ENCODE results near the gene MAP6D1.
"Not testable (repeated sequence)": the region's sequence is repeated elsewhere in the genome, so short reads cannot be mapped to it uniquely, and the experiment has no call there.

MAP6D1 gene

DNA sequence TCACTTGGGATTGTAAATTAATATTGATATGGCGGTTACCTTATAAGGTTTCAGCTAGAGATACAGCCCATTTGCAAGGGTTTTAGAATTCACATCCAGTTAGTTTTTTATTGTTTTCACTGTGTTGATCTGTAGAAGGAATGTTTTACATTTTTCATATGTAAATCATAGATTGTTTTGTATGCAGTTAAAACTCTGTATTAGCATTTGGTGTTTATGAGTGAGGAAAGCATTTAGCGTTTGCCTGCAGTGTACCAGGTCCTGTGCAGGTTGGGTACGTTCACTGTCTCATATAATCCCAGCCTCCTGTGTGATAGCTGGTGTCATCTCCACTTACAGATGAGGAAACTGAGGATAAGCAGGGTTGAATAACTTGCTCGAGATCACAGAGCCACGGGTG, 23.8 kb downstream of the MAP6D1 start:
- no peak for DNase-seq

DNA sequence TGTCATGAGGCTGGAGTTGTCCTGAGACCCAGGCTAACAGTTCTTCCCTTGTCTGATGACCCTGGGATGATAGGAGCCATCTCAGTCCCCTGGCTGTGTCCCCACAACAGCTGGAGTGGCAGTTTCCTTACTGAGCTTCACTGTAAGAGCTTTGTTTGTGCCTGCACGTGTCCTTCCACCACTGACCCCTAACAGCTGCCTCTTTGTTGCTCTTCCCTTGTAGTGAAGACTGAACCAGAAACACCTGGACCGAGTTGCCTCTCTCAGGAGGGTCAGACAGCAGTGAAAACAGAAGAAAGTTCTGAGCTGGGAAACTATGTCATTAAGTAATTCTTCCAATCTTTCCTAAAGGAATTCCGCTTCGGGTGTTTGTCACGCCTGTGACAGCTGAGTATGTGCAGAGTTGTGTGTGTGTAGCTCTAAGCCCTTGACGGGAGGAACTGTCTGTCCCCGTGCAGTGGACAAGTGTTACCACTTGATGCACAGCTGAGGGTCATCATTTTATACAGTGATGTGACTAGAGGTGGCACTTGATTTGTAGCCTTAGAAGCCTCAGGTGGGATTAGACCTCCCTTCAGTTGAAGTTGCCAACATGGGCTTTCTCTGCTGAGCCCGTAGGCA, 25.0 kb downstream of the MAP6D1 start:
- peak in 38 of 51 donors; percentile 19 to 90 (median 70) for DNase-seq

DNA sequence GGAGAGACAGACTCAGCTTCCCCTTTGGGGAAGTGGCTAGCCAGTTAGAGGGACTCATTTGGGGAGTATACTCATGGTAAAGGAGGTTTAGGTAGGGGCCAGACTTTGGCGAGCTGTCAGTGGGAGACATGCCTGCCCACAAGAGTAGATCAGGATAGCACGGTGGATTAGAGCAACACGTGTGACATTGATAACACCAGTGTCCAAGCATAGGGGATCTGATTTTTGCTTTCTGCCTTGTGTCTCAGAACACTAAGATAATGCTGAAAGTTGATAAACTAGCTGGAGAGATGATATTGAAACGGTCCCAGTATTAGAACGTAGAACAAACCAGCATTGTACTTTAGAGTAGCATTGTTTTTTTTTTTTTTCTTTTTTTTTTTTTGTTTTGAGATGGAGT, 25.9 kb downstream of the MAP6D1 start:
- peak in 1 of 51 donors; percentile 28 for DNase-seq

DNA sequence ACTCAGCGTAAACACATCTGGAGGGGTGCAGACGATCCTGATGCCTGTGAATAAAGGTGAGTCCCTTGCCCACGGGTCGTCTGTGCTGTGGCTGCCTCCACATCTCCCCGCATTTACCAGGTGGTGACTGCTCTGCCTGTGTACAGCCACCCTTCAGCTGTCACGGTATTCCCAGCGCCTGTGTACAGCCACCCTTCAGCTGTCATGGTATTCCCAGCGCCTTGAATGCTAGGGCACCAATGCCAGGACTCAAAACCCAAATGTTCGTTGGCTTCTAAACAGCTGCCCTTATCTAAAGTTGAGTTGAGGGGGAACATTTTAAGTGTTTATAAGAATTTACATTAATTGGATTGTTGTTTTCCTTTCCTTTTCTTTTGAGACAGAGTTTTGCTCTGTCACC, 27.4 kb downstream of the MAP6D1 start:
- DNase-seq = no peak

DNA sequence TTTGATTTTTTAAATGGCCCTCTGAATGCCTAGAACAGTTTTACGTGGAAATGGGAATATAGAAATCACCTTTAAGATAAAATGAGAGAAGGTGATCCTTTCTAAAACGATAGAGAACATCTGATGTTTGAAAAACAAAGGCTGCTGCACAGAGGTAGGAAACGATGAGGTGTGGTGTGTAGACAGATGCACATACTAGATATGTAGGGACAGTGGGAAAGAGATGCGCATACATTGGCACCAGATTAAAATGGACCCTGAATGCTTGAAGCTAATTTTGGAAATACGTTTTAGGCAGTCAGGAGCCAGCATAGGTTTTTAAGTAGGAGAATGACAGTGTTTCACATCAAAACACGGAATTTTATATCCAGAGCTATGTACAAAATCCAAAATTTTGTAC, 29.0 kb downstream of the MAP6D1 start:
- no peak for DNase-seq

DNA sequence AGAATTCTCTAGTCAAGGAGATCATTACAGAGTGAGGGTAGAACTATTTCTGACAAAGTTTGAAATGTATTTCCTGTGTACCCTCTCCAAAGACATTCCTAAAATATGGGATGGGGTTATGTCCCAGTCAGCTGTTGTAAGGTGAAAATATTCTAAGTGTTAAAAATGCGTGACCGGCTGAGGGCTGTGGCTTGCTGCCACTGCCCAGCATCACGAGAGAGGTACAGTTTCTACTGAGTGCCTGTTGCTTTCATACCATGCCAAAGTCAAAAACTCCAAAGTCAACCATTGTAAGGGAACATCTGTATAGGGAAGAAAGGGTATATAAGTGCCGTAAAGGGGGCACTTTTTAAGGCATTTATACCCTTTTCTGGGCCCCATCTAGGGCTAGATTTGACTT, 30.9 kb downstream of the MAP6D1 start:
- DNase-seq = peak in 1 of 51 donors; percentile 26

DNA sequence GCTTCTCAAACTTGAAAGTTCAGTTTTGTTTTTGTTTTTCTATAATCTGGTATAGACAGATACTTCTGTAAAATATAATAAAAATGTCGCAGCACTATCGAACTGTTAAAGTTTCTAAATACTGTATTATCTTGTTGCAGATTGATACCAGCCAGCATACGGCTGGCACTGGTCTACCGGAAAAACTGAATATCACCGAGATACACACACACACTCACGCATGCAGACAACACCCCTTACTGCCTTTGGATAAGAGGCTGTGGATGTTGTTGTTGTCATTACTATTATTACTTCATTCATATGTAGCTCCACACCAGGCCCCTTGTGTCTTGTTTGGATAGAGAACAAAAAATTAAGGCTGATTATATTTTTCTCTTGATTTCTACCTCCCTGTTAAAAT, 32.4 kb downstream of the MAP6D1 start:
- DNase-seq = no peak

DNA sequence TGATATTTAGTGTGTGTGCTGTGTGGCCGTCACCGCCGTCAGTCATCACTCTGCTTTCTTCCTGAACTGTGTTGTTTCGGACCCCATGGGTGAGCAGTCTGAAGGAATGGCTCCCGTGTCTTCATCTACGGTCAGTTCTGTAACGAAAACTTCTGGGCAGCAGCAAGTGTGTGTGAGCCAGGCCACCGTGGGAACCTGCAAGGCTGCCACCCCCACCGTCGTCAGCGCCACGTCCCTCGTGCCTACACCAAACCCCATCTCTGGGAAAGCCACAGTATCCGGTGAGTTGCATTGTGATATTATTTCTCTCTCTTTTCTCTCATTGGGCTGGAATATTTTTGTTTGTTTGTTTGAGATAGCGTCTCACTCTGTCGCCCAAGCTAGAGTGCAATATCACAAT, 34.7 kb downstream of the MAP6D1 start:
- DNase-seq = no peak

DNA sequence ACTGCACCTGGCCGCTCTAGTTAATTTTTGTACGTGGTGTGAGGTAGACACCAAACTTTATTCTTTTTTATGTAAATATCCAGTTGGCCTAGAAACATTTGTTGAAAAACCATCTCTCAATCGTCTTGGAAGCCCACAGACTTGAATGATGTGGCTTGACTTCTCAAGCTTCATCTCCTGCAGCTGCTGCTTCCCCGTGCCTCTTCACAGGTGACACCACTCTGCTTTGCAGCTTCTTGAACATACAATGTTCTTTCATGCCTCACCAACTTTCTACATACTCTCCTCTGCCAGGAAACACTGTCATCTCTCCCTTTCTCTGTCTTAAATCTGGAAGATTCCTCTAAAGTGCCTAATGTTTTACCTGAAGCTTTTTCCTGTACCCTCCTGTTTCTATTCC, 35.6 kb downstream of the MAP6D1 start:
- no peak for DNase-seq

DNA sequence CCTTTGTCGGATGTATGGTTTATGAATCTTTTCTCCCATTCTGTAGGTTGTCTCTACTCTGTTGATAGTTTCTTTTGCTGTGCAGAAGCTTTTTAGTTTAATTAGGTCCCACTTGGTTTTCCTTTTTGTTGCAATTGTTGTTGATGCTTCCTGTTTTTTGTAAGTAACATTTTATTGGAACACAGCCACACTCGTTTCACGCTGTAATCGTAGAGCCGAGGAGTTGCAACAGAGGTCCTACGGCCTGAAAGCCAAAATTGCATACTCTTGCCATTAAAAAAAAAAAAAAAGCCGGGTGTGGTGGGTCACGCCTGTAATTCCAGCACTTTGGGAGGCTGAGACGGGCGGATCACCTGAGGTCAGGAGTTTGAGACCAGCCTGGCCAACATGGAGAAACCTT, 40.9 kb downstream of the MAP6D1 start:
- not testable (repeated sequence) for DNase-seq

DNA sequence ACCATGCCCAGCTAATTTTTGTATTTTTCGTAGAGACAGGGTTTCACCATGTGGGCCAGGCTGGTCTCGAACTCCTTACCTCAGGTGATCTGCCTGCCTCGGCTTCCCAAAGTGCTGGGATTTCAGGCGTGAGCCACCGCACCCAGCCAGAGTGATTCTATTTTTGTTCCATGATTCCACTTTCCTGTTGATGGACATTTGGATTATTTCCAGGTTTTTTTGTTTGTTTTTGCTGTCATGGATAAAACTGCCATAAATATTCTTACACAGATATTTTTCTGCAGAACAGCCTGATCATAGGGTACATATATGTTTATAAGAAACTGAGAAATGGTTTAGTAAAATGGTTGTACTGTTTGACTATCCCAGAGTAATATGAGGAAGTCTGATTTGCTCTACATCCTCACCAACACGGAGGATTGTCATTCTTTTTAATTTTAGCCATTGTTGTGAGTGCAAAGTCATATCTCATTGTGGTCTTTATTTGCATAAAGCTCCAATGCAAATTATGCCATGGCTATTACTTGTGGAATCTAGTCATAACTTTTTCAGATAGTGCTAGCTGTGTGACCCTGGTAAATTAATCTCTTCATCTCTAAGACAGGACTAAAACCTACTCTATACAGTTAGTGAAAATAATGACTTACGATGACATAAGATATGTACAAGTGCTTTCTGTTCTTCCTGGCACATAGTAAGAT, 42.7 kb downstream of the MAP6D1 start:
- no peak for DNase-seq

DNA sequence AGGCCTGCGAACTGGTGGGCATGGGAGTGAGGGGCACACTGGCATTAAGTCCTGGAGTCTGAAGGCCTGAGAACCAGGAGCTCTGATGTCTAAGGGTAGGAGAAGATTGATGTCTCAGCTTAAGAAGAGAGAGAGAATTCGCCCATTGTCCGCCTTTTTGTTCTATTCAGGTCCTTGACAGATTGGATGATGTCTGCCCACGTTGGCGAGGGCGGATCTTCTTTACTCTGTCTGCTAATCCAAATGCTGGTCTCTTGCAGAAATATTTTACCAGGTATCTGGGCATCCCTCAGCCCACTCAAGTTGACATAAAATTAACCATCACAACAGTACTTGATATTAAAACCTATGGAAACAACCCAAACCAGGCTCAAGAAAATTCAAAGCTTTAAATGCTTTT, 44.1 kb downstream of the MAP6D1 start:
- DNase-seq = no peak

DNA sequence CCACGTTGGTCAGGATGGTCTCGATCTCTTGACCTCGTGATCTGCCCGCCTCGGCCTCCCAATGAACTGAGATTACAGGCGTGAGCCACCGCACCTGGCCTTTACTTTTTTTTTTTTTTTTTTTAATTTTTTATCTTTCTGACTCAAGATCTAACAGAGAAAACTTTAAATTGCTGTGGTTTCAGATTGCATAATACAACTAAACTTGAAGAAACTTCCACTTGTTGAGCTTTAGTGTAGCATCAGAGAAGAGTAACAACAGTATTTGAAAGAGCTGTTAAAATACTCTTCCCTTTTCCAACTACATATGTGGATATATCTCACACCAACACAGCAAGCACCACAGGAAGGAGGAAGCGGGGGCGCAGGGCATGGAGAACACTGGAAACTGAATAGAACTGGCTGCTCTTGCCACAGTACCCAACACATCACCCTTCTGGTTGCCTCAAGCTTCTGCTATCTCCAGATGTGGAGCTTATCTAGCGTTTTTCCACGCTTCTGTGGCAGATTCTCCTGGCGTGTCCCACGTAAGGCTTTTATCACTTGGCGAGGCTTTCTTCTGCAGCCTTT, 45.4 kb downstream of the MAP6D1 start:
- no peak for DNase-seq

DNA sequence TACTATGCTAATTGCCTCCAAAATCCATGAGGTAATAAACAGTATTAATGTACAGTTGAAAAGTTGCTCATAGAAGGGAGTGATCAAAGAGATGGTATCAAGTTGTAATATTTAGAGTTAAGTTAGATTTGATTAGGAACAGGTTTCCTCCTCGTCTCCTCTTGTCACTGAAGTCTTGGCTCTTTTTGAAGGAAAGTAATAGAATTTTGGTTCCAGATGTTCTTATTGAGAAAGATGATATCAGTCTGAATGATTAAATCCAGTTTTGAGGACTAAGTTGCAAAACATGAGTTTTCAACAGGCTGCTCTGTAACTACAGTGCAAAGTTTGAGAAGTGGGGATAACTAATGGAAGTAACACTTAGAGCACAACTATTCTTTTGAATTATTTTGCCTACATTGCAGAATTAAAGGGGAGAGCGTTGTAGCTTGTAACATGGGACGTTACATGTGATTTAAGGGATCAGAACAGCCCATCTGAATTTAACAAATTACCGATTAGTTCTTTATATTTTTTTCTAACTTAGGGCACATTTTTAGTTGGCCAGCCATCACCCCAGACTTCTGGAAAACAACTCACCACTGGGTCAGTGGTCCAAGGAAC, 48.3 kb downstream of the MAP6D1 start:
- no peak for DNase-seq

DNA sequence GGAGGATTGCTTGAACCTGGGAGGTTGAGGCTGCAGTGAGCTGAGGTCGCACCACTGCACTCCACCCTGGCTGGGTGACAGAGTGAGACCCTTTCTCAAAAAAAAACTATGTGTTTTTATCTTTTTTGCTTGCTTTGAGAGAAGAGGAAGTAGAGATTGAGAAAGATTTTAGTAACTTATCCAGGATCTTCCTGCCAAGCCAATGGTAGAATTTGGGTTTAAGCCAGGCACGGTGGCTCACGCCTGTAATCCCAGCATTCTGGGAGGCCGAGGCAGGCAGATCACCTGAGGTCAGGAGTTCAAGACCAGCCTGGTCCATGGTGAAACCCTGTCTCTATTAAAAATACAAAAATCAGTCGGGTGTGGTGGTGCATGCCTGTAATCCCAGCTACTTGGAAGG, 48.9 kb downstream of the MAP6D1 start:
- not testable (repeated sequence) for DNase-seq

DNA sequence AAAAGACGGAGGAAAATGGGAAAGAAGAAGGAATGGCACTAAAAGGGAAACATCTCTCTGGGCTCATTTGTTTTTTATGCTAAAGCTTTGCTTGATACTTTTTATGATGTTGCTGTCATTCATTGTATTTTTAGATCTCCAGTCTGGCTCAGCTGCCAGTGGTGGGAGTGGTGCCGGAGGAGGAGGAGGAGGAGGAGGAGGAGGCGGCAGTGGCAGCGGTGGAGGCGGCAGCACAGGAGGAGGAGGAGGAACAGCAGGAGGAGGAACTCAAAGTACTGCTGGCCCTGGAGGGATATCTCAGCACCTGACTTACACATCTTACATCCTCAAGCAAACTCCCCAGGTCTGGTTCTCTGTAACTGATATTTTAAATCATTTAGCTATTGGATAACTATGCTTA, 49.6 kb downstream of the MAP6D1 start:
- DNase-seq = peak in 11 of 51 donors; percentile 5 to 39 (median 17)

DNA sequence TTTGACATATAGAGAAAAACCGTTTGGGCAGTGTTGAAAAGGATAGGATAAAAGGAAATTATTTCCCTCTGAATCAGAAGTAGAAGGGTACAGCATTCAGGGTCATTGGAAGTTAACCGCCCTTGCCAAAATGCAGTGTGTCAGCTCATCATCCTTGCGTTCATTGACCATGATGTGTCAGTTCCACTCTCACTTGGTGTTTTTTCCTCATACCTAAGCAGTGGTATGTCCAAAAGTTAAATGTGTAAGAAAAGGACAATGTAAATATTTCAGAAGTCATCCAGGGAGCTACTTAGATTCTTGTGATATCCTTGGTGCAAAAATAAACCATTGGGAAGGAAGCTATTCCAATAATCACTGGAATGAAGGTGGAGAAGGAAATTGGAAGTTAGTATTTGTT, 50.7 kb downstream of the MAP6D1 start:
- no peak for DNase-seq

DNA sequence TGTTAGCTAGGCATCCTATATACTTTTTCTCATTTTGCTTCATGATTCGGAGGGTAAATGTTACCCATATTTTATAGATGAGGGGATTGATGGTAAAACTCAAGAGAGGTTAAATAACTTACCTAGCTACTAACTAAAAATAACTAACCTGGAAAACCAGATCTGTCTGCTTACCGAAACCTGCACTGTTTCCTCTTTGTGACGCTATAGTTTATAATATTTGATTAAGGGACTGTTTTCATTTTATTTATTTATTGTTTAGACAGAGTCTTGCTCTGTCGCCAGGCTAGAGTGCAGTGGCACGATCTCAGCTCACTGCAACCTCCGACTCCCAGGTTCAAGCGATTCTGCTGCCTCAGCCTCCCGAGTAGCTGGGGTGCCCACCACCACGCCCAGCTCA, 55.9 kb downstream of the MAP6D1 start:
- no peak for DNase-seq

DNA sequence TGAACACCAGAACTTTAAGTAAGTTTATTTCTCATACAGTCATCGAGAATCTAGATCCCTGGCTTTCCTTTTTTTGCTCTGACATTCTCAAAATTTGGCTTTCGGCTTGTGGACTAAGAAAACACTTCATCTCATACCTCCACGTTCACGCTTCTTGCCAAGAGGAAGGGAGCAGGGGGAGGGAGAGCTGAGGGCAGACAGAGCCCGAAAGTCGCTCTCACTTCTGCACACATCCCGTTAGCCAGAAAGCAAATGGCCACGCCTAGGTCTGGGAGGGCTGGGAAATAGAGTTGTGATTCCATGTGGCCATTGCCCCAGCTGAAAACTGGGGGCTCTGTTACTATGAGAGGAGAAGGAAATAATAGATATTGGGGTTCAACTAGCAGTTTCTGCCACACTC, 57.3 kb downstream of the MAP6D1 start:
- no peak for DNase-seq

DNA sequence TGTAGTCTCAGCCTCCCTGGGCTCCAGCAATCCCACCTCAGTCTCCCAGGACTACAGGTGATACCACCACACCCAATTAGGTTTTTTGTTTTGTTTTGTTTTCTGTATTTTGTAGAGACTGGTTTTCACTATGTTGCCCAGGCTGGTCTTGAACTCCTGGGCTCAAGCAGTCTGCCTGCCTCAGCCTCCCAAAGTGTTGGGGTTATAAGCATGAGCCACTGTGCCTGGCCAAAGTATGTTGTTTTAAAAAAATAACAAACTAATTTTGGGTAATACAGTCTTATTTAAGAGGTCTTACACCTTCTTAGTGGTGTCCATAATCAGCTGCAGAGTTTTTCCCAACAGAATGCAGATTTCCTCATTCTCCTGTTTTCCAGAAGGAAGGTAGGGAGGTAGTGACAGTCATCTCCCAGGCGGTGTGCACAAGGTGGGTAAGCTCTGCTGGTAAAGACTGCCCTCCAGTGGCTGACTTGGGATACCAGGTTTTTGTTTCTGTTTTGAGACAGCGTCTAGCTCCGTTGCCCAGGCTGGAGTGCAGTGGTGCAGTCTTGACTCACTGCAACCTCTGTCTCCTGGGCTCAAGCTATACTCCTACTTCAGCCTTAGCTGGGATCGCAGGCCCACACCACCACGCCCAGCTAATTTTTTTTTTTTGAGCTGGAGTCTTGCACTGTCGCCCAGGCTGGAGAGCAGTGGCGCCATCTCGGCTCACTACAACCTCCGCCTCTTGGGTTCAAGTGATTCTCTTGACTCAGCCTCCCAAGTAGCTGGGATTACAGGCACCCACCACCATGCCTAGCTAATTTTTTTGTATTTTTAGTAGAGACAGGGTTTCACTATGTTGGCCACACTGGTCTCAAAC, 58.4 kb downstream of the MAP6D1 start:
- DNase-seq = peak in 44 of 51 donors; percentile 1 to 81 (median 50)

DNA sequence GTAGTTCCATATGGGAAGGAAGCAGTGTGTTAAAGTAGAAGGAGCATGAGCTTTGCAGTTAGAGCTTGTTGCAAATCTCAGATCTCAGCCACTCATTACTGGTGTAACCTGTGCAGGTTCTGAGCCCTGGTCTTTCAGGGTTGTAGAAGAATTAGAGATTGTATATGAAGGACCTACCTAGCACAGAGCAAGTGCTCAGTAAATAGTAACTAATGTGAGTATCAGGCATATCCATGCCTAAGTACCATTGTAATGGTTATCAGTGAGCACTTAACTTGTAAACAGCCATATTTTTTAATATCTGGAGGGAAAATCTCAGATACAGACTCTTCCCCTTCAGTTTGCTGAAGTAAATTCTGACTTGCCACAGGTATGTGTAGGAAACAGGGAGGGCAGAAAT, 59.3 kb downstream of the MAP6D1 start:
- no peak for DNase-seq
